Sigmoid colon (tissue), 7 donors: ENCODE results near the gene TMEM95. TPM values are rescaled to one million over a fixed set of nuclear protein-coding genes. Genes with fewer than 3 reads are reported as not detected.

Experiments used
- DNase-seq: peaks from one replicate; pipeline ENCODE4 v3.0.0-alpha.2; 2019
- H3K27ac ChIP-seq, 4 donors: fragments of 200-600 bp; sonication (generic); one replicate each; pipeline ENCODE4 v1.5.1; 2016 to 2019; ENCODE audit warnings: mild to moderate bottlenecking in 1 of 4
- H3K27me3 ChIP-seq, 3 donors: fragments of 200-600 bp; sonication (generic); one replicate each; pipeline ENCODE4 v1.5.1; 2019; ENCODE audit warnings: mild to moderate bottlenecking in 1 of 3
- H3K36me3 ChIP-seq, 4 donors: fragments of 200-600 bp; sonication (generic); one replicate each; pipeline ENCODE4 v1.5.1; 2016 to 2019
- H3K4me1 ChIP-seq, 4 donors: fragments of 200-600 bp; sonication (generic); one replicate each; pipeline ENCODE4 v1.5.1; 2017 to 2019
- H3K4me3 ChIP-seq, 4 donors: fragments of 200-600 bp; sonication (generic); one replicate each; pipeline ENCODE4 v1.5.1; 2017 to 2019; ENCODE audit warnings: mild to moderate bottlenecking in 2 of 4, moderate library complexity in 1 of 4
- H3K9me3 ChIP-seq, 4 donors: fragments of 200-600 bp in 3 of 4; sonication (generic) in 3 of 4; one replicate each; pipeline versions ENCODE4 v1.5.1 to v1.6.1; 2013 to 2019
- EP300 ChIP-seq, 4 donors: sonication (generic); formaldehyde crosslinking; IDR thresholded peaks; one replicate each; pipeline ENCODE4 v1.6.1; 2017; ENCODE audit warnings: antibody characterized with exemption in 4 of 4
- POLR2A ChIP-seq, 2 donors: fragments of 450-650 bp; IDR thresholded peaks; one replicate each; pipeline ENCODE4 v1.6.1; 2016; ENCODE audit warnings: antibody characterized with exemption in 2 of 2, mild to moderate bottlenecking in 2 of 2, moderate library complexity in 2 of 2
- POLR2AphosphoS5 ChIP-seq, 4 donors: sonication (generic); formaldehyde crosslinking; IDR thresholded peaks; one replicate each; pipeline ENCODE4 v1.6.1; 2017; ENCODE audit warnings: antibody characterized with exemption in 4 of 4
- WGBS, 2 donors: extraction: QIAGEN DNeasy Blood & Tissue Kit; methylation state at CpG; one replicate each; pipeline ENCODE4 v1.1.7; 2013; 5-methylcytosine and 5-hydroxymethylcytosine counted together
- intact Hi-C: fragments of 100-400 bp; cut with DNase I; formaldehyde crosslinking; loops from one replicate; pipeline ENCODE4 v1.15.1; 2023
- polyA plus RNA-seq, 3 donors: library from polyadenylated mRNA; stranded (reverse); fragments of 200-250 nt; gene quantifications; one replicate each; pipeline ENCODE4 v1.2.3, GENCODE V29; 2013
- total RNA-seq, 4 donors: library from RNA; depleted of rRNA; stranded (reverse); fragments of >200 nt; gene quantifications; one replicate each; pipeline ENCODE4 v1.1.0, GENCODE V29; 2016
- TF ChIP-seq, protein P1 (sequence below), 4 experiments: fragments of 450-650 bp in 3 of 4; fragments of 200-600 bp in 1 of 4; IDR thresholded peaks; one replicate each; pipeline ENCODE4 v1.5.1; 2016 to 2019; ENCODE audit warnings: antibody characterized with exemption in 4 of 4, mild to moderate bottlenecking in 3 of 4, moderate library complexity in 2 of 4
- donor health status: healthy with polysubstance abuse.
- donor health status: Bipolar disorder and iron deficiency.
- donor health status: healthy.

The TMEM95 gene
- total and polyA plus RNA-seq, 7 donors: not detected

- peaks cover 39 to 47% (median 39%) of the 10 kb centered on the region in 4 donors for H3K36me3 ChIP-seq
- intact Hi-C loops: loop anchor here (5.0 to 10.0 kb wide), 4 partner anchors 67 to 825 kb away; partner anchors contain the start of genes GABARAP, POLR2A and SLC35G6
- no peaks in the 10 kb centered on the region for H3K27me3 ChIP-seq
- H3K4me1 ChIP-seq: peaks cover 0 to 56% (median 48%) of the 10 kb centered on the region in 4 donors
- WGBS, 2 donors: 77 to 86% methylated on average over 12 of the region's 12 CpGs
- peak overlapping the region in 1 of 4 donors; percentile 91 for H3K4me3 ChIP-seq
- TF ChIP-seq, protein P1, sequence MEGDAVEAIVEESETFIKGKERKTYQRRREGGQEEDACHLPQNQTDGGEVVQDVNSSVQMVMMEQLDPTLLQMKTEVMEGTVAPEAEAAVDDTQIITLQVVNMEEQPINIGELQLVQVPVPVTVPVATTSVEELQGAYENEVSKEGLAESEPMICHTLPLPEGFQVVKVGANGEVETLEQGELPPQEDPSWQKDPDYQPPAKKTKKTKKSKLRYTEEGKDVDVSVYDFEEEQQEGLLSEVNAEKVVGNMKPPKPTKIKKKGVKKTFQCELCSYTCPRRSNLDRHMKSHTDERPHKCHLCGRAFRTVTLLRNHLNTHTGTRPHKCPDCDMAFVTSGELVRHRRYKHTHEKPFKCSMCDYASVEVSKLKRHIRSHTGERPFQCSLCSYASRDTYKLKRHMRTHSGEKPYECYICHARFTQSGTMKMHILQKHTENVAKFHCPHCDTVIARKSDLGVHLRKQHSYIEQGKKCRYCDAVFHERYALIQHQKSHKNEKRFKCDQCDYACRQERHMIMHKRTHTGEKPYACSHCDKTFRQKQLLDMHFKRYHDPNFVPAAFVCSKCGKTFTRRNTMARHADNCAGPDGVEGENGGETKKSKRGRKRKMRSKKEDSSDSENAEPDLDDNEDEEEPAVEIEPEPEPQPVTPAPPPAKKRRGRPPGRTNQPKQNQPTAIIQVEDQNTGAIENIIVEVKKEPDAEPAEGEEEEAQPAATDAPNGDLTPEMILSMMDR (IDR thresholded peaks at IDR 0.05): no peak
- TF ChIP-seq POLR2AphosphoS5 (IDR thresholded peaks at IDR 0.05) (no peak), POLR2A (IDR thresholded peaks at IDR 0.05) (no peak), EP300 (IDR thresholded peaks at IDR 0.05) (no peak)
- H3K9me3 ChIP-seq: no peaks in the 10 kb centered on the region
- H3K27ac ChIP-seq: peak overlapping the region; percentile 99 to 100 (median 100)
- DNase-seq: no peak
Measured at GRCh38 chr17:7309628-7310027, 45.3 kb upstream of the TMEM95 start.

DNA sequence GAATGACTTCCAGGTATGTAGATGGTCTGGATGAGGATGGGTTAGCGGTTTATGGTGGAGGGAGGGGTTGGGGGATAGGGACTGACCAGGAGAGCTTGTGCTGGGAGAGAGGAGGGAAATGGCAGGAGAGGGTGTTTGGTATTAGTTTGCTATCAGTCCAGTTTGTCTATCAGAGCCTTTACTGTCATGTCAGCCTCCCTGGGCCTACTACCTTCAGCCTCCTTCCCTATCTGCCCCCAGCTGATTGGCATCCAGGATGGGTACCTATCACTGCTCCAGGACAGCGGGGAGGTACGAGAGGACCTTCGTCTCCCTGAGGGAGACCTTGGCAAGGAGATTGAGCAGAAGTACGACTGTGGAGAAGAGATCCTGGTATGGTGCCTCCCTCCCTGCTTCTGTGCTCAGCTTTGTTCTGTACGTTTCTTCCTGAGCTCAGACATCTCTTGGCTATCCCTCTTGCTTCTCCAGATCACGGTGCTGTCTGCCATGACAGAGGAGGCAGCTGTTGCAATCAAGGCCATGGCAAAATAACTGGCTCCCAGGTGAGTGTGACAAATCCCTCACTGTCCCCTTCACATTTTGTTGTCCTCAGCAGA lies 43.7 kb upstream of the TMEM95 start:
- no peaks in the 10 kb centered on the region for H3K27me3 ChIP-seq
- DNase-seq: no peak
- H3K27ac ChIP-seq: peak overlapping the region in 1 of 4 donors; percentile 11
- no peaks in the 10 kb centered on the region for H3K9me3 ChIP-seq
- intact Hi-C loops: loop anchor here (10.0 kb wide), 1 partner anchor 824 kb away; no protein-coding TSS in a partner anchor
- 77 to 88% methylated on average over 7 of the region's 7 CpGs for WGBS, 2 donors
- TF ChIP-seq POLR2AphosphoS5 (IDR thresholded peaks at IDR 0.05) (no peak), POLR2A (IDR thresholded peaks at IDR 0.05) (no peak), EP300 (IDR thresholded peaks at IDR 0.05) (no peak)
- TF ChIP-seq, protein P1 (IDR thresholded peaks at IDR 0.05): no peak
- peaks cover 0 to 61% (median 56%) of the 10 kb centered on the region in 4 donors for H3K4me1 ChIP-seq
- no peak overlapping the region for H3K4me3 ChIP-seq
- H3K36me3 ChIP-seq: peaks cover 39 to 51% (median 42%) of the 10 kb centered on the region in 4 donors

DNA sequence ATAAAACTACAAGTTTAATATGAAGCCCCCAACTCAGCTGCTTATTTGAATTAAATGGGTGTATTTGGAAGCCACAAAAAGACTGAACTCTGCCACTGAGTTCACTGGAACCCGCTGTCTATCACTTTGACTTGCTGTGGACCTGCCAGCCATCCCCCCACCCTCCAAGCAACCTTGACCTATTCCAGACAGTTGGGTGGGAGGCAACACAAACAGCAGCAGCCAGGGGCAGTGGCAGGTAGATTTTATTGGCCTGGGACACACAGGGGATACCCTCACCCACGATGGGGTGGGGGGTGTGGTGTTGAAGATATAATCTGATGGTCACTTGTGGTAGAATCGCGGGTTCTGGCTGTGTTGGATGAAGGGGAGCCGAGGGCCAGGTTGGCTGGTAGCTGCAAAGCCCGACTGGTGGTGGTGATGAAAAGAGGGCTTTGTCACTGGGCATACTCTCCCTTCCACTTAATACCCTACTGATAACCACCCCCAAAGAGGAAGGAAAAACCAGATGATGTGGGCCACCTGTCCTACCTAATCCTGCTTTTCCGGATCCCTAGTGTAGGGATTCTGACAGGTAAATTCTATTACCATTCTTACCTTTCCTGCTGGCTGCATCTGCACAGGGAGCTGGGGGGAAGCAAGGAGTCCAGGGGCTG lies 42.4 kb upstream of the TMEM95 start:
- intact Hi-C loops: loop anchor here (10.0 kb wide), 1 partner anchor 822 kb away; no protein-coding TSS in a partner anchor
- Histone ChIP-seq H3K4me3 (no peak overlapping the region), H3K36me3 (peaks cover 39 to 61% (median 51%) of the 10 kb centered on the region in 4 donors), H3K4me1 (peaks cover 0 to 58% (median 54%) of the 10 kb centered on the region in 4 donors), H3K9me3 (no peaks in the 10 kb centered on the region), H3K27me3 (no peaks in the 10 kb centered on the region), H3K27ac (peak overlapping the region in 1 of 4 donors; percentile 99)
- DNase-seq: no peak
- 72 to 79% methylated on average over 7 of the region's 7 CpGs for WGBS, 2 donors
- TF ChIP-seq EP300 (IDR thresholded peaks at IDR 0.05) (no peak), POLR2A (IDR thresholded peaks at IDR 0.05) (no peak), POLR2AphosphoS5 (IDR thresholded peaks at IDR 0.05) (no peak)
- TF ChIP-seq, protein P1 (IDR thresholded peaks at IDR 0.05): no peak

DNA sequence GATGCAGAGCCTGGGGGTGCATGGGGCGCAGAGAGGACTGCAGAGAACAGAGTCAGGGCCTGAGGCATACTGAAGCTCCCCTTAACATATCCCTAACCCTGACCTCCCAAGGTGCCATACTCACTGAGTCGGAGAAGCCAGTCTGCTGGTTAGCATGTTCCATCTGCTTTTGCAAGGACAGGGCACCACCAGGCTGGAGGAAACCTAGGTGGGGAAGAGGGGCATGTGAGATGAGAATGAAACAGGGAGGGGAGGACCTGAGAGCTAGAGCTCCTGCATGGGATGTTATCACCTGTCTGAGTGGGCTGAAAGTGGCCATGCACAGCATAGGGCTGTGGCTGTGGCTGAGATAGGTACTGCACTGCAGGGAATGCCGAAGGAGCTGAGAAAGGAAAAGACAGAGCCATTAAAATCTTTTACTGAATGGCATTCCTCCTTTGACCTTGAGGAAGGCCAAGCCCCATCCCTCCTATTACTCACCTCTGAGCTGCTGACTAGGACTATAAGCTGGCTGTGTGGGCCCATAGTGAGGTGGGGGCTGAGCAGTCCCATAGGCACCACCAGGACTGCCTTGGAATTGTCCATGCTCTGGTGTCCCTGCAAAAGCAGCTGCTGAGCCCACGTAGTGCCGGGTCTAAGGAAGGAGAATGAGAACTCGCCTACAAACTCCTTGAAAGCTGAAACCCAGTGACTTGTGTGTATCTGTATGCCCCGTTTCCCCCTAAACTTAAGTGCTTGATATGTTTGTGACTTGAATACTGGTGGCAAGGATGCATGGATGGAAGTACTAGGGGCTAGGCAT lies 41.7 kb upstream of the TMEM95 start:
- H3K27ac ChIP-seq: peak overlapping the region in 3 of 4 donors; percentile 95 to 99 (median 96)
- WGBS, 2 donors: 82 to 90% methylated on average over 7 of the region's 7 CpGs
- intact Hi-C loops: loop anchor here (10.0 kb wide), 1 partner anchor 822 kb away; no protein-coding TSS in a partner anchor
- H3K4me3 ChIP-seq: no peak overlapping the region
- H3K27me3 ChIP-seq: no peaks in the 10 kb centered on the region
- H3K36me3 ChIP-seq: peaks cover 47 to 69% (median 58%) of the 10 kb centered on the region in 4 donors
- DNase-seq: no peak
- H3K9me3 ChIP-seq: no peaks in the 10 kb centered on the region
- H3K4me1 ChIP-seq: peaks cover 0 to 57% (median 52%) of the 10 kb centered on the region in 4 donors
- TF ChIP-seq, protein P1 (IDR thresholded peaks at IDR 0.05): no peak
- TF ChIP-seq POLR2AphosphoS5 (IDR thresholded peaks at IDR 0.05) (no peak), POLR2A (IDR thresholded peaks at IDR 0.05) (no peak), EP300 (IDR thresholded peaks at IDR 0.05) (no peak)
